K562 (cell line): ENCODE results near the gene LCTL. TPM values are rescaled to one million over a fixed set of nuclear protein-coding genes. Genes with fewer than 3 reads are reported as not detected.

Source experiments
- CBX8 ChIP-seq: fragments of 200-600 bp; sonication (generic); IDR thresholded peaks from 2 replicates; pipeline ENCODE4 v1.6.1; 2012; ENCODE audit warnings: borderline replicate concordance, mixed run types, low read depth, mild to moderate bottlenecking, moderate library complexity, mixed read lengths, low read length, control low read depth, inconsistent platforms; ENCODE audit not compliant: poor library complexity, severe bottlenecking; ENCODE audit errors: extremely low read depth
- CC2D1A ChIP-seq: fragments of 450-650 bp; IDR thresholded peaks from 2 replicates; pipeline ENCODE4 v1.6.1; 2017; ENCODE audit warnings: mild to moderate bottlenecking
- CHCHD3 ChIP-seq: fragments of 250-450 bp; sonication (Bioruptor Pico); IDR thresholded peaks from 2 replicates; pipeline ENCODE4 v2.1.2; 2022; ENCODE audit warnings: mild to moderate bottlenecking
- MBD2 ChIP-seq: sonication (generic); IDR thresholded peaks from 2 replicates; pipeline ENCODE4 v1.6.1; 2016; ENCODE audit warnings: low read depth, borderline replicate concordance
- RBM14 ChIP-seq: fragments of 200-400 bp; formaldehyde crosslinking; IDR thresholded peaks from 2 replicates; pipeline ENCODE4 v1.6.1; 2018; ENCODE audit warnings: low read depth, mild to moderate bottlenecking, low read length, moderate library complexity, borderline replicate concordance; ENCODE audit not compliant: insufficient read depth
- XRCC5 ChIP-seq: fragments of 200-400 bp; formaldehyde crosslinking; IDR thresholded peaks from 2 replicates; pipeline ENCODE4 v1.6.1; 2017; ENCODE audit warnings: low read depth, mild to moderate bottlenecking, low read length
- ZKSCAN8 ChIP-seq: fragments of 200-800 bp; sonication (Bioruptor generic); IDR thresholded peaks from 2 replicates; pipeline ENCODE4 v1.6.1; 2016; ENCODE audit warnings: missing genetic modification characterization, missing compliant biosample characterization
- ZNF197 ChIP-seq: fragments of 200-800 bp; sonication (Bioruptor generic); IDR thresholded peaks from 2 replicates; pipeline ENCODE4 v1.6.1; 2016; ENCODE audit warnings: low read depth, missing genetic modification characterization, missing compliant biosample characterization
- ZNF24 ChIP-seq: fragments of 450-650 bp; IDR thresholded peaks from 2 replicates; pipeline ENCODE4 v1.6.1; 2016
- ZNF778 ChIP-seq: fragments of 450-650 bp; formaldehyde crosslinking; IDR thresholded peaks from 2 replicates; pipeline ENCODE4 v1.4.0; 2020; ENCODE audit warnings: mild to moderate bottlenecking, moderate library complexity
- polyA plus RNA-seq, 8 experiments: library from polyadenylated mRNA; depleted of rRNA in 4 of 8; stranded (reverse) in 5 of 8; unstranded in 3 of 8; fragments of >200 nt; fragmentation: Nextera tagmentation in 2 of 8; fragmentation: Illumina TruSeq in 1 of 8; extraction: Ambion mirVana in 2 of 8; extraction: Trizol in 1 of 8; gene quantifications; 2 replicates each; pipeline versions ENCODE4 v1.2.1 to v1.2.3, GENCODE V29; 2011 to 2014; ENCODE audit warnings: inconsistent platforms in 1 of 8, missing spikeins in 1 of 8
- total RNA-seq, 7 experiments: library from RNA; depleted of rRNA in 6 of 7; stranded (reverse); fragments of >200 nt in 6 of 7; fragmentation: Illumina TruSeq in 2 of 7; extraction: Trizol in 2 of 7; gene quantifications; 2 replicates each; pipeline versions ENCODE4 v1.2.1 to v1.2.3, GENCODE V29; 2011 to 2021; ENCODE audit warnings: low replicate concordance in 1 of 7
- TF ChIP-seq, protein P1 (sequence below), 2 experiments: fragments of 150-350 bp in 1 of 2; IDR thresholded peaks; 2 replicates each; pipeline ENCODE4 v1.6.1; 2012 to 2016; ENCODE audit warnings: low read depth in 2 of 2, low read length in 2 of 2, mild to moderate bottlenecking in 1 of 2, moderate library complexity in 1 of 2
- TF ChIP-seq, protein P2 (sequence below): fragments of 250-450 bp; sonication (Bioruptor Pico); IDR thresholded peaks from 2 replicates; pipeline ENCODE4 v1.6.1; 2021; ENCODE audit warnings: mild to moderate bottlenecking
- TF ChIP-seq, protein P3 (sequence below): fragments of 200-800 bp; sonication (Bioruptor generic); IDR thresholded peaks from 2 replicates; pipeline ENCODE4 v1.6.1; 2016; ENCODE audit warnings: missing genetic modification characterization, missing compliant biosample characterization
- TF ChIP-seq, protein P4 (sequence below): fragments of 450-650 bp; IDR thresholded peaks from 2 replicates; pipeline ENCODE4 v1.6.1; 2017; ENCODE audit warnings: antibody characterized with exemption, mild to moderate bottlenecking

The LCTL gene
- total and polyA plus RNA-seq, 9 of the 15 experiments (the other 6 are each of a cell fraction or from before 2014, with no cell fraction given) = 0.08 to 0.31 (median 0.17) TPM; not detected in 6

DNA sequence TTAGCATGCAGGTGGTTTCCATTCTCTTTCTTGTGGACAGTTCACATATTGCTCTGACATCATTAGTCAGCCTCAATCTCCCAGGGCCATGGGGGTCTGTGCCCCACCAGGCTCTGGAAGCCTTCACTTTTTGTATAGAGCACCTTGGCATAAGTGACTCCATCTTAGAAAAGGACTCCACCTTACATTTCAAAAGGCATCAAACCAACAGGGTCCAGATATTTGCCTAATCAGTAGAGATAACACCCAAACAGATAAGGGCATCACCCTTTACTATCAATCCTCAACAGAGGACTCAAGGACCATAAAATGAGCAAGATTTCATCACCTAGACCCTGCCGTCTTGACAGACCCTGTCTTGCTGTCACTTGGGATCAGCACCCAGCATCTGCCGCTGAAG, 35.7 kb upstream of the LCTL start (continued):
- TF ChIP-seq ZNF778 (CRISPR knock-in tag) (no peak), ZKSCAN8 (CRISPR knock-in tag) (peak; percentile 75; the same call in 1 of the 2 replicates), CC2D1A (no peak), ZNF197 (CRISPR knock-in tag) (peak; percentile 92), RBM14 (no peak), ZNF24 (no peak), CHCHD3 (CRISPR knock-in tag) (no peak), XRCC5 (no peak), CBX8 (no peak), MBD2 (no peak)
- TF ChIP-seq, protein P1, sequence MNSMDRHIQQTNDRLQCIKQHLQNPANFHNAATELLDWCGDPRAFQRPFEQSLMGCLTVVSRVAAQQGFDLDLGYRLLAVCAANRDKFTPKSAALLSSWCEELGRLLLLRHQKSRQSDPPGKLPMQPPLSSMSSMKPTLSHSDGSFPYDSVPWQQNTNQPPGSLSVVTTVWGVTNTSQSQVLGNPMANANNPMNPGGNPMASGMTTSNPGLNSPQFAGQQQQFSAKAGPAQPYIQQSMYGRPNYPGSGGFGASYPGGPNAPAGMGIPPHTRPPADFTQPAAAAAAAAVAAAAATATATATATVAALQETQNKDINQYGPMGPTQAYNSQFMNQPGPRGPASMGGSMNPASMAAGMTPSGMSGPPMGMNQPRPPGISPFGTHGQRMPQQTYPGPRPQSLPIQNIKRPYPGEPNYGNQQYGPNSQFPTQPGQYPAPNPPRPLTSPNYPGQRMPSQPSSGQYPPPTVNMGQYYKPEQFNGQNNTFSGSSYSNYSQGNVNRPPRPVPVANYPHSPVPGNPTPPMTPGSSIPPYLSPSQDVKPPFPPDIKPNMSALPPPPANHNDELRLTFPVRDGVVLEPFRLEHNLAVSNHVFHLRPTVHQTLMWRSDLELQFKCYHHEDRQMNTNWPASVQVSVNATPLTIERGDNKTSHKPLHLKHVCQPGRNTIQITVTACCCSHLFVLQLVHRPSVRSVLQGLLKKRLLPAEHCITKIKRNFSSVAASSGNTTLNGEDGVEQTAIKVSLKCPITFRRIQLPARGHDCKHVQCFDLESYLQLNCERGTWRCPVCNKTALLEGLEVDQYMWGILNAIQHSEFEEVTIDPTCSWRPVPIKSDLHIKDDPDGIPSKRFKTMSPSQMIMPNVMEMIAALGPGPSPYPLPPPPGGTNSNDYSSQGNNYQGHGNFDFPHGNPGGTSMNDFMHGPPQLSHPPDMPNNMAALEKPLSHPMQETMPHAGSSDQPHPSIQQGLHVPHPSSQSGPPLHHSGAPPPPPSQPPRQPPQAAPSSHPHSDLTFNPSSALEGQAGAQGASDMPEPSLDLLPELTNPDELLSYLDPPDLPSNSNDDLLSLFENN (IDR thresholded peaks at IDR 0.05; ENCODE audit: low read depth in 2 of 2, low read length in 2 of 2) = no peak
- TF ChIP-seq, protein P2, sequence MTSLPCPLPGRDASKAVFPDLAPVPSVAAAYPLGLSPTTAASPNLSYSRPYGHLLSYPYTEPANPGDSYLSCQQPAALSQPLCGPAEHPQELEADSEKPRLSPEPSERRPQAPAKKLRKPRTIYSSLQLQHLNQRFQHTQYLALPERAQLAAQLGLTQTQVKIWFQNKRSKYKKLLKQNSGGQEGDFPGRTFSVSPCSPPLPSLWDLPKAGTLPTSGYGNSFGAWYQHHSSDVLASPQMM (CRISPR knock-in tag) = no peak
- TF ChIP-seq, protein P3, sequence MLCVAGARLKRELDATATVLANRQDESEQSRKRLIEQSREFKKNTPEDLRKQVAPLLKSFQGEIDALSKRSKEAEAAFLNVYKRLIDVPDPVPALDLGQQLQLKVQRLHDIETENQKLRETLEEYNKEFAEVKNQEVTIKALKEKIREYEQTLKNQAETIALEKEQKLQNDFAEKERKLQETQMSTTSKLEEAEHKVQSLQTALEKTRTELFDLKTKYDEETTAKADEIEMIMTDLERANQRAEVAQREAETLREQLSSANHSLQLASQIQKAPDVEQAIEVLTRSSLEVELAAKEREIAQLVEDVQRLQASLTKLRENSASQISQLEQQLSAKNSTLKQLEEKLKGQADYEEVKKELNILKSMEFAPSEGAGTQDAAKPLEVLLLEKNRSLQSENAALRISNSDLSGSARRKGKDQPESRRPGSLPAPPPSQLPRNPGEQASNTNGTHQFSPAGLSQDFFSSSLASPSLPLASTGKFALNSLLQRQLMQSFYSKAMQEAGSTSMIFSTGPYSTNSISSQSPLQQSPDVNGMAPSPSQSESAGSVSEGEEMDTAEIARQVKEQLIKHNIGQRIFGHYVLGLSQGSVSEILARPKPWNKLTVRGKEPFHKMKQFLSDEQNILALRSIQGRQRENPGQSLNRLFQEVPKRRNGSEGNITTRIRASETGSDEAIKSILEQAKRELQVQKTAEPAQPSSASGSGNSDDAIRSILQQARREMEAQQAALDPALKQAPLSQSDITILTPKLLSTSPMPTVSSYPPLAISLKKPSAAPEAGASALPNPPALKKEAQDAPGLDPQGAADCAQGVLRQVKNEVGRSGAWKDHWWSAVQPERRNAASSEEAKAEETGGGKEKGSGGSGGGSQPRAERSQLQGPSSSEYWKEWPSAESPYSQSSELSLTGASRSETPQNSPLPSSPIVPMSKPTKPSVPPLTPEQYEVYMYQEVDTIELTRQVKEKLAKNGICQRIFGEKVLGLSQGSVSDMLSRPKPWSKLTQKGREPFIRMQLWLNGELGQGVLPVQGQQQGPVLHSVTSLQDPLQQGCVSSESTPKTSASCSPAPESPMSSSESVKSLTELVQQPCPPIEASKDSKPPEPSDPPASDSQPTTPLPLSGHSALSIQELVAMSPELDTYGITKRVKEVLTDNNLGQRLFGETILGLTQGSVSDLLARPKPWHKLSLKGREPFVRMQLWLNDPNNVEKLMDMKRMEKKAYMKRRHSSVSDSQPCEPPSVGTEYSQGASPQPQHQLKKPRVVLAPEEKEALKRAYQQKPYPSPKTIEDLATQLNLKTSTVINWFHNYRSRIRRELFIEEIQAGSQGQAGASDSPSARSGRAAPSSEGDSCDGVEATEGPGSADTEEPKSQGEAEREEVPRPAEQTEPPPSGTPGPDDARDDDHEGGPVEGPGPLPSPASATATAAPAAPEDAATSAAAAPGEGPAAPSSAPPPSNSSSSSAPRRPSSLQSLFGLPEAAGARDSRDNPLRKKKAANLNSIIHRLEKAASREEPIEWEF = peak; percentile 84
- TF ChIP-seq, protein P4, sequence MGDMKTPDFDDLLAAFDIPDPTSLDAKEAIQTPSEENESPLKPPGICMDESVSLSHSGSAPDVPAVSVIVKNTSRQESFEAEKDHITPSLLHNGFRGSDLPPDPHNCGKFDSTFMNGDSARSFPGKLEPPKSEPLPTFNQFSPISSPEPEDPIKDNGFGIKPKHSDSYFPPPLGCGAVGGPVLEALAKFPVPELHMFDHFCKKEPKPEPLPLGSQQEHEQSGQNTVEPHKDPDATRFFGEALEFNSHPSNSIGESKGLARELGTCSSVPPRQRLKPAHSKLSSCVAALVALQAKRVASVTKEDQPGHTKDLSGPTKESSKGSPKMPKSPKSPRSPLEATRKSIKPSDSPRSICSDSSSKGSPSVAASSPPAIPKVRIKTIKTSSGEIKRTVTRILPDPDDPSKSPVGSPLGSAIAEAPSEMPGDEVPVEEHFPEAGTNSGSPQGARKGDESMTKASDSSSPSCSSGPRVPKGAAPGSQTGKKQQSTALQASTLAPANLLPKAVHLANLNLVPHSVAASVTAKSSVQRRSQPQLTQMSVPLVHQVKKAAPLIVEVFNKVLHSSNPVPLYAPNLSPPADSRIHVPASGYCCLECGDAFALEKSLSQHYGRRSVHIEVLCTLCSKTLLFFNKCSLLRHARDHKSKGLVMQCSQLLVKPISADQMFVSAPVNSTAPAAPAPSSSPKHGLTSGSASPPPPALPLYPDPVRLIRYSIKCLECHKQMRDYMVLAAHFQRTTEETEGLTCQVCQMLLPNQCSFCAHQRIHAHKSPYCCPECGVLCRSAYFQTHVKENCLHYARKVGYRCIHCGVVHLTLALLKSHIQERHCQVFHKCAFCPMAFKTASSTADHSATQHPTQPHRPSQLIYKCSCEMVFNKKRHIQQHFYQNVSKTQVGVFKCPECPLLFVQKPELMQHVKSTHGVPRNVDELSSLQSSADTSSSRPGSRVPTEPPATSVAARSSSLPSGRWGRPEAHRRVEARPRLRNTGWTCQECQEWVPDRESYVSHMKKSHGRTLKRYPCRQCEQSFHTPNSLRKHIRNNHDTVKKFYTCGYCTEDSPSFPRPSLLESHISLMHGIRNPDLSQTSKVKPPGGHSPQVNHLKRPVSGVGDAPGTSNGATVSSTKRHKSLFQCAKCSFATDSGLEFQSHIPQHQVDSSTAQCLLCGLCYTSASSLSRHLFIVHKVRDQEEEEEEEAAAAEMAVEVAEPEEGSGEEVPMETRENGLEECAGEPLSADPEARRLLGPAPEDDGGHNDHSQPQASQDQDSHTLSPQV = peak; percentile 99
